ENCODE results near the gene PLA2G1B.

Gene PLA2G1B

DNA sequence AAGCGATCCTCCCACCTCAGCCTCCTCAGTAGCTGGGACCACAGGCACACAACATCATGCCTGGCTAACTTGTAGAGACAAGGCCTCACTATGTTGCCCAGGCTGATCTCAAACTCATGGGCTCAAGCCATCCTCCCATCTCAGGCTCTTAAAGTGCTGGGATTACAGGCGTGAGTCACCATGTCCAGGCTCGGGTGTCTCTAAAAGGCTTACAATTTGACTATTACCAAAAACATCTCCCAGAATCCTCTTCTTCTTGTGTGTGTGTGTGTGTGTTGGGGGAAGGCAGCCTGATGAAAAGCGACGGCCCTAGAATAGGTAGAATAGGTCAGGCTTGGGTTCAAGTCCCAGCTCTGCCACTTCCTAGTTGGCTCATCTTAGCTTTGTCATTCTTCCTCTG is 24.5 kb upstream of the PLA2G1B start:
- TF ChIP-seq, protein P1, sequence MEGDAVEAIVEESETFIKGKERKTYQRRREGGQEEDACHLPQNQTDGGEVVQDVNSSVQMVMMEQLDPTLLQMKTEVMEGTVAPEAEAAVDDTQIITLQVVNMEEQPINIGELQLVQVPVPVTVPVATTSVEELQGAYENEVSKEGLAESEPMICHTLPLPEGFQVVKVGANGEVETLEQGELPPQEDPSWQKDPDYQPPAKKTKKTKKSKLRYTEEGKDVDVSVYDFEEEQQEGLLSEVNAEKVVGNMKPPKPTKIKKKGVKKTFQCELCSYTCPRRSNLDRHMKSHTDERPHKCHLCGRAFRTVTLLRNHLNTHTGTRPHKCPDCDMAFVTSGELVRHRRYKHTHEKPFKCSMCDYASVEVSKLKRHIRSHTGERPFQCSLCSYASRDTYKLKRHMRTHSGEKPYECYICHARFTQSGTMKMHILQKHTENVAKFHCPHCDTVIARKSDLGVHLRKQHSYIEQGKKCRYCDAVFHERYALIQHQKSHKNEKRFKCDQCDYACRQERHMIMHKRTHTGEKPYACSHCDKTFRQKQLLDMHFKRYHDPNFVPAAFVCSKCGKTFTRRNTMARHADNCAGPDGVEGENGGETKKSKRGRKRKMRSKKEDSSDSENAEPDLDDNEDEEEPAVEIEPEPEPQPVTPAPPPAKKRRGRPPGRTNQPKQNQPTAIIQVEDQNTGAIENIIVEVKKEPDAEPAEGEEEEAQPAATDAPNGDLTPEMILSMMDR (IDR thresholded peaks at IDR 0.05; ENCODE audit: control extremely low read depth, extremely low read depth, low read depth, missing control alignments): no peak
- no peak for DNase-seq (ENCODE audit: extremely low spot score)
- CTCF ChIA-PET: interaction anchor here (1.1 to 1.7 kb wide), 3 partner anchors 10 to 24 kb away, joined by 3 to 7 read pairs (median 3); no protein-coding TSS in a partner anchor
- POLR2A ChIA-PET: interaction anchor here (1.0 kb wide), 1 partner anchor 15 kb away, joined by 6 read pairs; no protein-coding TSS in a partner anchor

GRCh38 chr12:120350576-120351350 is 23.2 kb upstream of the PLA2G1B start:
- TF ChIP-seq, protein P1 (IDR thresholded peaks at IDR 0.05; ENCODE audit: control extremely low read depth, extremely low read depth, low read depth, missing control alignments): no peak
- no peak for DNase-seq (ENCODE audit: extremely low spot score)
- CTCF ChIA-PET: no interaction called here
- POLR2A ChIA-PET: no interaction called here

DNA sequence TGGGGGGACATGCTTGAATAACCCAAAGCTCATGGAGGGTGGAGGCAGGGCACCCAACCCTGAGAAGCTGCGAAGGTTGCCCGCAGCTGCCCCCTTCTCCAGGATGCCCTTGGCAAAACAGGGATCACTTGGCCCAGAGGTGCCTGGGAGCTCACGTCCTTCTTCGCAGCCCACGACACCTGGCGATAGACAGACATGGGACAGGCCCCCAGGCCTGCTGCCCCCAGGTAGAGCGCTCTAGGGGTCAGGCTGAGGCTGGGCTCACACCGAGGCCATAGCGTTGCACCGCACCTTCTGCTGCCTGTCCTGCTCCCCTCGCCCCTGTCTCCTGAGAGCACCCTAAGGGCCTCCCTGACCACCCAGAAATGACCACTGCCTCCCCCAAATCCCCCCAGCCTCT is 20.2 kb upstream of the PLA2G1B start:
- ChIA-PET POLR2A (no interaction called here), CTCF (interaction anchor here (1.1 to 1.4 kb wide), 2 partner anchors 9 to 38 kb away, joined by 3 read pairs; no protein-coding TSS in a partner anchor)
- TF ChIP-seq, protein P1 (IDR thresholded peaks at IDR 0.05; ENCODE audit: control extremely low read depth, extremely low read depth, low read depth, missing control alignments): no peak
- no peak for DNase-seq (ENCODE audit: extremely low spot score)

DNA sequence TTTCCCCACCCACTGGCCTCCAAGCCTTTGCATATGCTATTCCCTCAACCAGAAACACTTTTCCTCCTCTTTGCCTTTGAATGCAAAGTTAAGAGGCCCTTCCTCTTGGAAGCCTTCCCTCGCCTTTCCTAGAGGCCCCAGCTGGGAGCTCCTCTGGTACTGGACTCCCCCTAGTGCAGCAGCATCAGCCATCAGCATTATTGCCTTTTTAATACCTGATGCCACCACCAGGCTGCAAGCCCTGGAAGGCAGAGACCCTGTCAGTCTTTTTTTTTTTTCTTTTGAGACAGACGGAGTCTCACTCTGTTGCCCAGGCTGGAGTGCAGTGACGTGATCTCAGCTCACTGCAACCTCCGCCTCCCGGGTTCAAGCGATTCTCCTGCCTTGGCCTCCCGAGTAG is 19.1 kb upstream of the PLA2G1B start:
- no peak for DNase-seq (ENCODE audit: extremely low spot score)

GRCh38 chr12:120346031-120346430 is 18.5 kb upstream of the PLA2G1B start:
- ChIA-PET POLR2A (no interaction called here), CTCF (interaction anchor here (1.2 kb wide), 1 partner anchor 87 kb away, joined by 3 read pairs; no protein-coding TSS in a partner anchor)
- no peak for DNase-seq (ENCODE audit: extremely low spot score)
- TF ChIP-seq, protein P1 (IDR thresholded peaks at IDR 0.05; ENCODE audit: control extremely low read depth, extremely low read depth, low read depth, missing control alignments): no peak

More for the DNA sequence above, 19.1 kb upstream of the PLA2G1B start:
- ChIA-PET CTCF (interaction anchor here (1.1 to 1.4 kb wide), 3 partner anchors 10 to 86 kb away, joined by 3 read pairs; no protein-coding TSS in a partner anchor), POLR2A (no interaction called here)
- TF ChIP-seq, protein P1 (IDR thresholded peaks at IDR 0.05; ENCODE audit: control extremely low read depth, extremely low read depth, low read depth, missing control alignments): no peak

GRCh38 chr12:120343692-120344091 is 16.1 kb upstream of the PLA2G1B start:
- ChIA-PET CTCF (no interaction called here), POLR2A (no interaction called here)
- TF ChIP-seq, protein P1 (IDR thresholded peaks at IDR 0.05; ENCODE audit: control extremely low read depth, extremely low read depth, low read depth, missing control alignments): no peak
- DNase-seq (ENCODE audit: extremely low spot score): no peak
